Neural cell (in vitro differentiated cells): ENCODE results near the gene ZNF608.

ENCODE experiments used
- CTCF ChIP-seq: fragments of 450-650 bp; IDR thresholded peaks from 2 replicates; pipeline ENCODE4 v1.5.1; 2014; ENCODE audit warnings: antibody characterized with exemption, mild to moderate bottlenecking, moderate library complexity; ENCODE audit not compliant: poor library complexity, severe bottlenecking
- EP300 ChIP-seq: fragments of 450-650 bp; conservative IDR thresholded peaks from 2 replicates; pipeline ENCODE4 v1.6.1; 2014; ENCODE audit warnings: antibody characterized with exemption, mild to moderate bottlenecking, moderate library complexity; ENCODE audit not compliant: poor library complexity, severe bottlenecking
- EZH2 ChIP-seq: fragments of 200-600, 300-800 bp; shearing (Covaris generic), sonication (generic); IDR thresholded peaks from 2 replicates; pipeline ENCODE4 v1.6.1; 2014; ENCODE audit warnings: antibody characterized with exemption, low read length, borderline replicate concordance, mild to moderate bottlenecking; ENCODE audit not compliant: insufficient read depth, poor library complexity, severe bottlenecking
- MXI1 ChIP-seq: fragments of 450-650 bp; conservative IDR thresholded peaks from 2 replicates; pipeline ENCODE4 v1.6.1; 2014; ENCODE audit warnings: antibody characterized with exemption, mild to moderate bottlenecking; ENCODE audit not compliant: poor library complexity, severe bottlenecking
- POLR2AphosphoS5 ChIP-seq: IDR thresholded peaks from 2 replicates; pipeline ENCODE4 v1.6.1; 2012

GRCh38 chr5:124698770-124699169, 47.7 kb downstream of the ZNF608 start:
- no peak for TF ChIP-seq CTCF
- TF ChIP-seq POLR2AphosphoS5 = no peak
- no peak for TF ChIP-seq EZH2
- TF ChIP-seq MXI1 = no peak
- TF ChIP-seq EP300 = no peak
